Hepatocyte (in vitro differentiated cells): ENCODE results near the gene RHOH.

Experiments
- EZH2 ChIP-seq: fragments of 200-600 bp; sonication (generic); IDR thresholded peaks from 2 replicates; pipeline ENCODE4 v1.6.1; 2016; ENCODE audit warnings: antibody characterized with exemption, mild to moderate bottlenecking, borderline replicate concordance
- EZH2phosphoT487 ChIP-seq: fragments of 200-600 bp; sonication (generic); IDR thresholded peaks from one replicate; pipeline ENCODE4 v1.6.1; 2018; ENCODE audit warnings: antibody characterized with exemption, mild to moderate bottlenecking, low read depth, moderate library complexity; ENCODE audit not compliant: unreplicated experiment, severe bottlenecking
- TF ChIP-seq, protein P1 (sequence below): fragments of 200-600 bp; sonication (generic); IDR thresholded peaks from 2 replicates; pipeline ENCODE4 v1.5.1; 2016; ENCODE audit warnings: antibody characterized with exemption, mild to moderate bottlenecking; ENCODE audit not compliant: poor library complexity

DNA sequence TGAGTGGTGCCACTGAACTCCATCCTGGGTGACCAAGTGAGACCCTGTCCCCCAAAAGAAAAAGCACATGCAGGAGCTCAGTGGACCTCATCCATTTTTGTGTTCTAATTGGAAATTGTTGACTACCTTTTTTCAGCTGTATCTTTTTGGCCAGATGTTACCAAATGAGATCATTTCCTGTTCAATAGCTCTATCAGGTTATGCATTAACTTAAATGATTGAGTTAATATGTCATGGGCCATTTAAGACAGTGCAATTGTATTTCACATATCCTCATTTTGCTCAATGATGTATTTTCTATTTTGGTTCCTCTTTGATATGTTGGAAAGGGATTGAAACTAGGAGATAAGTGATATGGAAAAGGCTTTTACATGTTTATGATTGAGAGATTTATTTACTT is 26.2 kb upstream of the RHOH start:
- TF ChIP-seq, protein P1, sequence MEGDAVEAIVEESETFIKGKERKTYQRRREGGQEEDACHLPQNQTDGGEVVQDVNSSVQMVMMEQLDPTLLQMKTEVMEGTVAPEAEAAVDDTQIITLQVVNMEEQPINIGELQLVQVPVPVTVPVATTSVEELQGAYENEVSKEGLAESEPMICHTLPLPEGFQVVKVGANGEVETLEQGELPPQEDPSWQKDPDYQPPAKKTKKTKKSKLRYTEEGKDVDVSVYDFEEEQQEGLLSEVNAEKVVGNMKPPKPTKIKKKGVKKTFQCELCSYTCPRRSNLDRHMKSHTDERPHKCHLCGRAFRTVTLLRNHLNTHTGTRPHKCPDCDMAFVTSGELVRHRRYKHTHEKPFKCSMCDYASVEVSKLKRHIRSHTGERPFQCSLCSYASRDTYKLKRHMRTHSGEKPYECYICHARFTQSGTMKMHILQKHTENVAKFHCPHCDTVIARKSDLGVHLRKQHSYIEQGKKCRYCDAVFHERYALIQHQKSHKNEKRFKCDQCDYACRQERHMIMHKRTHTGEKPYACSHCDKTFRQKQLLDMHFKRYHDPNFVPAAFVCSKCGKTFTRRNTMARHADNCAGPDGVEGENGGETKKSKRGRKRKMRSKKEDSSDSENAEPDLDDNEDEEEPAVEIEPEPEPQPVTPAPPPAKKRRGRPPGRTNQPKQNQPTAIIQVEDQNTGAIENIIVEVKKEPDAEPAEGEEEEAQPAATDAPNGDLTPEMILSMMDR = no peak
- TF ChIP-seq EZH2 = no peak
- TF ChIP-seq EZH2phosphoT487 = no peak
